Measurements from ENCODE around the gene SLC41A1. TPM values are rescaled to one million over a fixed set of nuclear protein-coding genes. Genes with fewer than 3 reads are reported as not detected.

SLC41A1 gene
- total RNA-seq, 1 donor from 2014 or later, result 35.2 TPM

DNA sequence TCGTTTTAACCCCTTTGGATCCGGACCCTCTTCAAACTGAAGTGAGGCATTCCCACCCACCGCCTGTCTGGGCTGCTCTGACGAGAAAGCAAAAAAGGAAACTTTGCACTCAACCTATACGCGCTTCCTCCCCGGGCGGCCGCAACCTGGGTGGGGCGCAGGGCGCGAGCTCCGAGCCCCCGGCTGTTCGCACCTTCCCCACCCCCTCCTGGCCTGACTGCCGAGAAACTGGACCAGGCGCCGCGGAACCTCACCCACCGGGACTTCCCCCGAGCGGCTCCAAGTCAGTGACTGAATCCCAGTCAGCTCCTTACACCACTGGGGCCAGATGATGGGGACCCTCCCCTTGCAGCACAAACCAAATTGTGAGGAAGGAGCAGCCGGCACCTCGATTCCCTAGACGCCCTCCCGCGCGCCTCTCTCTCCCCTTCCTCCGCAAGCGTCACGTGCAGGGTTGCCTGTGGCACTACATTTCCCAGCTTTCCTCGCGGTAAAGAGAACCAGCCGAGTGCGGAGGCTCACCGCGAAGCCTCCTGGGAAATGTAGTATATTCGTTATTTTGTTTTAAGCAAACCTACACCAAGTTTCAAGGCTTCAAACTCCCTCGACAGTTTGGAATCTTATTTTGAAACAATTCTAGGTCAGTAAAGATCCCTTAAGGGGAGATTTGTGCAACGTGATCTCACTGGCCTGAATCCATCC, 37.8 kb downstream of the SLC41A1 start, which contains the start of gene RAB29:
RAB29 (minus strand) TSS at position 468 of the 702 bp plus-strand sequence. CDS start 526 bp downstream, outside the sequence.
- TF ChIP-seq, protein P1, sequence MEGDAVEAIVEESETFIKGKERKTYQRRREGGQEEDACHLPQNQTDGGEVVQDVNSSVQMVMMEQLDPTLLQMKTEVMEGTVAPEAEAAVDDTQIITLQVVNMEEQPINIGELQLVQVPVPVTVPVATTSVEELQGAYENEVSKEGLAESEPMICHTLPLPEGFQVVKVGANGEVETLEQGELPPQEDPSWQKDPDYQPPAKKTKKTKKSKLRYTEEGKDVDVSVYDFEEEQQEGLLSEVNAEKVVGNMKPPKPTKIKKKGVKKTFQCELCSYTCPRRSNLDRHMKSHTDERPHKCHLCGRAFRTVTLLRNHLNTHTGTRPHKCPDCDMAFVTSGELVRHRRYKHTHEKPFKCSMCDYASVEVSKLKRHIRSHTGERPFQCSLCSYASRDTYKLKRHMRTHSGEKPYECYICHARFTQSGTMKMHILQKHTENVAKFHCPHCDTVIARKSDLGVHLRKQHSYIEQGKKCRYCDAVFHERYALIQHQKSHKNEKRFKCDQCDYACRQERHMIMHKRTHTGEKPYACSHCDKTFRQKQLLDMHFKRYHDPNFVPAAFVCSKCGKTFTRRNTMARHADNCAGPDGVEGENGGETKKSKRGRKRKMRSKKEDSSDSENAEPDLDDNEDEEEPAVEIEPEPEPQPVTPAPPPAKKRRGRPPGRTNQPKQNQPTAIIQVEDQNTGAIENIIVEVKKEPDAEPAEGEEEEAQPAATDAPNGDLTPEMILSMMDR (IDR thresholded peaks at IDR 0.05; ENCODE audit: unreplicated experiment), result no peak
- Mint-ChIP-seq H3K9me3 (ENCODE audit: unreplicated experiment) (no peaks in the 10 kb centered on the region), H3K36me3 (ENCODE audit: low read depth, unreplicated experiment) (peaks cover 6% of the 10 kb centered on the region), H3K27ac (ENCODE audit: unreplicated experiment) (peak within 1 kb of the TSS; percentile 89), H3K4me1 (ENCODE audit: unreplicated experiment) (peaks cover 8% of the 10 kb centered on the region), H3K27me3 (ENCODE audit: unreplicated experiment) (peaks cover 4% of the 10 kb centered on the region), H3K4me3 (ENCODE audit: unreplicated experiment) (peak within 1 kb of the TSS; percentile 97)
- DNase-seq (ENCODE audit: low spot score), result peak; percentile 74

DNA sequence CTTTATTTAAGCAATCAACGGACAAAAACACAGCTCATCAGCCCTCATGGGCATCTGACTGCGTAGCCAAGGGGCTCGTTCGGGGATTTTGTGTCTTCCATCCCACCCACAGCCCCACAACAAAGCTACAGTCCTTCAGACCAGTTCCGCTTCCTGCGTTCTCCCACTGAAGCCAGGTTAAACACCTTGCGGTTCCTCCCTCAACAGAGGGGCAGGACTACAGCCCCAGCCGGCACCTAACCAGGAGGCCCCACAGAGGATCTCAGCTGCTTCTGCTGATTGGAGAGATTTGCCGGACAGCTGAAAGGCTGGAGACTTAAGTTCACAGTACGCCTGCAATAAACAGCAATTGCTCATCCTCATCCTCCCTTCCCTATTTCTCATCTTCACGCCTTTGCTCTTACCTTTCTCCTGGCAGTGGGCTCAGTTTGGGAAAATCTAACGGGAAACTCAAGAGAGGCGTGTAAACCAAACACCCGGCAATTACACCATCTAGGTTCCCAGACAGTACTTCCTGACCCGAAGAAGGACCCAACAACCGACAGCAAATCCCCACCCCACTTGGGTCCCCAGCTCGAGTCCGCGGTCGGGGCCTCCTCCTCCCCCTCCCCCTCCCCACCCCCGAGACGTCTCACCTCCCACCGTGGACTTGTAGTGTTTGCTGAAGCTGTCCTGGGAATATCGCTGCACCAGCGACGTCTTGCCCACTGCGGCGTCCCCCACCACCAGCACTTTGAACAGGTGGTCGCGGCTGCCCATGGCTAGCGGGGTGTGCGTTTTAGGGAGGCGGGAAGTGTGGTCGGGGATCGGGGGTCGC, 38.6 kb downstream of the SLC41A1 start:
- Mint-ChIP-seq H3K27ac (ENCODE audit: unreplicated experiment) (peak overlapping the region; percentile 13), H3K27me3 (ENCODE audit: unreplicated experiment) (peaks cover 4% of the 10 kb centered on the region), H3K36me3 (ENCODE audit: low read depth, unreplicated experiment) (peaks cover 12% of the 10 kb centered on the region), H3K9me3 (ENCODE audit: unreplicated experiment) (no peaks in the 10 kb centered on the region), H3K4me3 (ENCODE audit: unreplicated experiment) (peak overlapping the region; percentile 97), H3K4me1 (ENCODE audit: unreplicated experiment) (peaks cover 8% of the 10 kb centered on the region)
- peak; percentile 18 for DNase-seq (ENCODE audit: low spot score)
- TF ChIP-seq, protein P1 (IDR thresholded peaks at IDR 0.05; ENCODE audit: unreplicated experiment), result no peak

GRCh38 chr1:205772607-205773032, 40.4 kb downstream of the SLC41A1 start:
- Mint-ChIP-seq H3K27me3 (ENCODE audit: unreplicated experiment) (peaks cover 5% of the 10 kb centered on the region), H3K36me3 (ENCODE audit: low read depth, unreplicated experiment) (peaks cover 12% of the 10 kb centered on the region), H3K9me3 (ENCODE audit: unreplicated experiment) (no peaks in the 10 kb centered on the region), H3K4me3 (ENCODE audit: unreplicated experiment) (no peak overlapping the region), H3K27ac (ENCODE audit: unreplicated experiment) (no peak overlapping the region), H3K4me1 (ENCODE audit: unreplicated experiment) (peaks cover 8% of the 10 kb centered on the region)
- DNase-seq (ENCODE audit: low spot score), result no peak
- TF ChIP-seq, protein P1 (IDR thresholded peaks at IDR 0.05; ENCODE audit: unreplicated experiment), result no peak

- TF ChIP-seq, protein P1 (IDR thresholded peaks at IDR 0.05; ENCODE audit: unreplicated experiment), result no peak
- Mint-ChIP-seq H3K27me3 (ENCODE audit: unreplicated experiment) (peaks cover 5% of the 10 kb centered on the region), H3K27ac (ENCODE audit: unreplicated experiment) (no peak overlapping the region), H3K36me3 (ENCODE audit: low read depth, unreplicated experiment) (peaks cover 12% of the 10 kb centered on the region), H3K4me1 (ENCODE audit: unreplicated experiment) (peaks cover 8% of the 10 kb centered on the region), H3K9me3 (ENCODE audit: unreplicated experiment) (no peaks in the 10 kb centered on the region), H3K4me3 (ENCODE audit: unreplicated experiment) (no peak overlapping the region)
- DNase-seq (ENCODE audit: low spot score), result no peak
Measured at GRCh38 chr1:205770618-205771017, 42.4 kb downstream of the SLC41A1 start.
